Breast epithelium (tissue), 4 donors: ENCODE results near the gene GPR141. TPM values are rescaled to one million over a fixed set of nuclear protein-coding genes. Genes with fewer than 3 reads are reported as not detected.

Source experiments
- DNase-seq, 2 donors: peaks; one replicate each; pipeline ENCODE4 v3.0.0-alpha.2; 2019; ENCODE audit warnings: low spot score in 2 of 2
- H3K27ac ChIP-seq, 2 donors: fragments of 200-600 bp; sonication (generic) in 1 of 2; one replicate each; pipeline ENCODE4 v1.5.1; 2016 to 2019; ENCODE audit warnings: mild to moderate bottlenecking in 1 of 2
- H3K27me3 ChIP-seq, 2 donors: fragments of 200-600 bp; sonication (generic) in 1 of 2; one replicate each; pipeline versions ENCODE4 v1.5.1 to v1.6.0; 2017 to 2019; ENCODE audit warnings: control low read depth in 1 of 2, mild to moderate bottlenecking in 1 of 2
- H3K36me3 ChIP-seq: fragments of 200-600 bp; one replicate; pipeline ENCODE4 v1.5.1; 2019
- H3K4me1 ChIP-seq, 2 donors: fragments of 200-600 bp; sonication (generic); one replicate each; pipeline ENCODE4 v1.5.1; 2016 to 2019; ENCODE audit warnings: control low read depth in 1 of 2
- H3K4me3 ChIP-seq, 3 donors: fragments of 200-600 bp; sonication (generic); 1 replicate in 2 of 3; 2 replicates in 1 of 3; pipeline ENCODE4 v1.5.1; 2016 to 2019; ENCODE audit warnings: mild to moderate bottlenecking in 3 of 3, moderate library complexity in 2 of 3
- H3K9me3 ChIP-seq, 2 donors: fragments of 200-600 bp; sonication (generic) in 1 of 2; one replicate each; pipeline ENCODE4 v1.5.1; 2016 to 2019; ENCODE audit warnings: control low read depth in 1 of 2
- POLR2A ChIP-seq: fragments of 450-650 bp; IDR thresholded peaks from one replicate; pipeline ENCODE4 v1.6.1; 2016; ENCODE audit warnings: antibody characterized with exemption, mild to moderate bottlenecking, moderate library complexity
- POLR2AphosphoS5 ChIP-seq, 3 donors: sonication (generic); formaldehyde crosslinking; IDR thresholded peaks; one replicate each; pipeline ENCODE4 v1.6.1; 2017; ENCODE audit warnings: antibody characterized with exemption in 3 of 3
- intact Hi-C: fragments of 100-400 bp; cut with DNase I; formaldehyde crosslinking; loops from one replicate; pipeline ENCODE4 v1.15.1; 2023; ENCODE audit warnings: low total_unique reads
- total RNA-seq, 3 donors: library from RNA; depleted of rRNA; stranded (reverse); fragments of >200 nt; gene quantifications; one replicate each; pipeline ENCODE4 v1.1.0, GENCODE V29; 2016
- TF ChIP-seq, protein P1 (sequence below), 3 donors: fragments of 450-650 bp; IDR thresholded peaks; one replicate each; pipeline ENCODE4 v1.5.1; 2016 to 2017; ENCODE audit warnings: antibody characterized with exemption in 3 of 3, mild to moderate bottlenecking in 3 of 3, moderate library complexity in 3 of 3

Gene GPR141
- total RNA-seq, 3 donors from 2014 or later: 0.64 to 0.88 TPM; not detected in 1

GRCh38 chr7:37707754-37708485, 24.4 kb downstream of the GPR141 start:
- Histone ChIP-seq H3K27me3 (no peaks in the 10 kb centered on the region), H3K27ac (no peak overlapping the region), H3K4me1 (no peaks in the 10 kb centered on the region), H3K4me3 (no peak overlapping the region), H3K9me3 (no peaks in the 10 kb centered on the region), H3K36me3 (no peaks in the 10 kb centered on the region)
- intact Hi-C loops: no loop called here
- TF ChIP-seq, protein P1, sequence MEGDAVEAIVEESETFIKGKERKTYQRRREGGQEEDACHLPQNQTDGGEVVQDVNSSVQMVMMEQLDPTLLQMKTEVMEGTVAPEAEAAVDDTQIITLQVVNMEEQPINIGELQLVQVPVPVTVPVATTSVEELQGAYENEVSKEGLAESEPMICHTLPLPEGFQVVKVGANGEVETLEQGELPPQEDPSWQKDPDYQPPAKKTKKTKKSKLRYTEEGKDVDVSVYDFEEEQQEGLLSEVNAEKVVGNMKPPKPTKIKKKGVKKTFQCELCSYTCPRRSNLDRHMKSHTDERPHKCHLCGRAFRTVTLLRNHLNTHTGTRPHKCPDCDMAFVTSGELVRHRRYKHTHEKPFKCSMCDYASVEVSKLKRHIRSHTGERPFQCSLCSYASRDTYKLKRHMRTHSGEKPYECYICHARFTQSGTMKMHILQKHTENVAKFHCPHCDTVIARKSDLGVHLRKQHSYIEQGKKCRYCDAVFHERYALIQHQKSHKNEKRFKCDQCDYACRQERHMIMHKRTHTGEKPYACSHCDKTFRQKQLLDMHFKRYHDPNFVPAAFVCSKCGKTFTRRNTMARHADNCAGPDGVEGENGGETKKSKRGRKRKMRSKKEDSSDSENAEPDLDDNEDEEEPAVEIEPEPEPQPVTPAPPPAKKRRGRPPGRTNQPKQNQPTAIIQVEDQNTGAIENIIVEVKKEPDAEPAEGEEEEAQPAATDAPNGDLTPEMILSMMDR (IDR thresholded peaks at IDR 0.05): no peak
- no peak for TF ChIP-seq POLR2A
- no peak for TF ChIP-seq POLR2AphosphoS5 (IDR thresholded peaks at IDR 0.05)
- DNase-seq: no peak

- no peaks in the 10 kb centered on the region for H3K4me1 ChIP-seq
- TF ChIP-seq POLR2A (no peak), POLR2AphosphoS5 (IDR thresholded peaks at IDR 0.05) (no peak)
- TF ChIP-seq, protein P1 (IDR thresholded peaks at IDR 0.05): no peak
- no peak overlapping the region for H3K4me3 ChIP-seq
- no peaks in the 10 kb centered on the region for H3K9me3 ChIP-seq
- DNase-seq: no peak
- intact Hi-C loops: no loop called here
- H3K27me3 ChIP-seq: no peaks in the 10 kb centered on the region
- H3K27ac ChIP-seq: no peak overlapping the region
- H3K36me3 ChIP-seq: no peaks in the 10 kb centered on the region
These were observed 26.3 kb downstream of the GPR141 start for GRCh38 chr7:37709631-37710509.

- DNase-seq: no peak
- no peaks in the 10 kb centered on the region for H3K27me3 ChIP-seq
- TF ChIP-seq POLR2AphosphoS5 (IDR thresholded peaks at IDR 0.05): no peak
- TF ChIP-seq, protein P1 (IDR thresholded peaks at IDR 0.05): no peak
- TF ChIP-seq POLR2A: no peak
- H3K4me1 ChIP-seq: no peaks in the 10 kb centered on the region
- H3K27ac ChIP-seq: no peak overlapping the region
- H3K9me3 ChIP-seq: no peaks in the 10 kb centered on the region
- intact Hi-C loops: no loop called here
- no peak overlapping the region for H3K4me3 ChIP-seq
- no peaks in the 10 kb centered on the region for H3K36me3 ChIP-seq
These were observed 30.0 kb downstream of the GPR141 start for GRCh38 chr7:37713613-37714012.

DNA sequence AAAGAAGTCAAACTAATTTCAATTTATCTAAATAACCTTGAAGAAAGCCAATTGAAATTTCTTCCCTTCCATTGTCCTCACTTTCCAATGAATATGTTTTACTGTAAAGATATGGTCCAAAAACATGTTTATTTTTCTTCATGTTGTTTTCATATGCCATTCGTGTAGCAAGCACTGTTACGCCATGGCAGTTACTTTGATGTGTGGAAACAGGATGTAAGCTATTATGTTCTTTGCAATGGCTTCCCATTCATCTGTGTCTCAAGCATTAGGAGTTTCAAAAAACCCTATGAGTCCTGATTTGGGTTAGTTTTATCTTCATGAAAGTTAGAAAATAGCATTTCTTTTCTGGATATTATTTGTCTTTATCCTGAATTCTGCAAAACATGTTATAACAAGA, 31.0 kb downstream of the GPR141 start:
- no peak for TF ChIP-seq POLR2AphosphoS5 (IDR thresholded peaks at IDR 0.05)
- no peak for TF ChIP-seq POLR2A
- TF ChIP-seq, protein P1 (IDR thresholded peaks at IDR 0.05): no peak
- Histone ChIP-seq H3K36me3 (no peaks in the 10 kb centered on the region), H3K4me3 (no peak overlapping the region), H3K27ac (no peak overlapping the region), H3K9me3 (no peaks in the 10 kb centered on the region), H3K27me3 (no peaks in the 10 kb centered on the region), H3K4me1 (no peaks in the 10 kb centered on the region)
- intact Hi-C loops: no loop called here
- no peak for DNase-seq

DNA sequence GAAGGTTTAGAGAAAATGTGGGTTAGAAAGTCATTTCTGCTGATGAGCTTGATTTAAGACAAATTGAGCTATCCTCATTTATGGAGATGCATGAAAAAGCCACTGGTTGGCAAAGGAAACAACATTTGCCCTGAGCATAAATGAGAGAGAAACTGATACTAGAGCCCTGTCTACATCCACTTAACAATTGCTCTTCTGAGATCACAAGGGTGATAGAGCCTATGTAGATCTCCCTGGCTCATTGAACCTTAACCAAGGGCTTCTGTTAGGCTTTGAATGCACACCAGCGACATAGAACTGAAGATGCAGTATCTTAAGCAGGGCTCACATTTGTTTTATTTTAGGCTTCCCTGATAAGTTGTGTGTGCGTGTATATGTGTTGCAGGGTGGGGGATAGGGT, 35.0 kb downstream of the GPR141 start:
- H3K4me3 ChIP-seq: no peak overlapping the region
- no peaks in the 10 kb centered on the region for H3K27me3 ChIP-seq
- H3K9me3 ChIP-seq: no peaks in the 10 kb centered on the region
- TF ChIP-seq, protein P1 (IDR thresholded peaks at IDR 0.05): no peak
- TF ChIP-seq POLR2AphosphoS5 (IDR thresholded peaks at IDR 0.05): no peak
- no peak for TF ChIP-seq POLR2A
- H3K36me3 ChIP-seq: no peaks in the 10 kb centered on the region
- no peak for DNase-seq
- intact Hi-C loops: no loop called here
- no peak overlapping the region for H3K27ac ChIP-seq
- H3K4me1 ChIP-seq: no peaks in the 10 kb centered on the region
